ENCODE results near the gene WBP11.

The WBP11 gene

GRCh38 chr12:14846876-14847580, 43.8 kb upstream of the WBP11 start:
- WGBS, 2 donors (ENCODE audit: extremely low coverage in 2 of 2, insufficient read length in 2 of 2, insufficient replicate concordance in 1 of 2): 100% methylated on average over 1 of the region's 4 CpGs

GRCh38 chr12:14846042-14846587, 42.8 kb upstream of the WBP11 start:
- no peak overlapping the region for H3K9ac ChIP-seq (ENCODE audit: low read depth, low read length, poor library complexity)
- no peaks in the 10 kb centered on the region for H3K36me3 ChIP-seq (replicated peaks in 1 of 2; ENCODE audit: control insufficient read depth in 2 of 2, insufficient read depth in 2 of 2, low read length in 2 of 2)
- H2BK15ac ChIP-seq (ENCODE audit: low read length): no peak overlapping the region
- H3K14ac ChIP-seq (ENCODE audit: low read length): no peak overlapping the region
- no peaks in the 10 kb centered on the region for H3K79me1 ChIP-seq (ENCODE audit: low read depth, low read length)
- no peak overlapping the region for H4K8ac ChIP-seq (ENCODE audit: low read depth, low read length)
- H3K27ac ChIP-seq (replicated peaks; ENCODE audit: low read length): no peak overlapping the region
- H3K18ac ChIP-seq (ENCODE audit: low read length): no peak overlapping the region
- H4K91ac ChIP-seq (ENCODE audit: low read depth, low read length, poor library complexity): no peak overlapping the region
- H3K4me3 ChIP-seq (ENCODE audit: low read length in 2 of 2): no peak overlapping the region
- H3K4me2 ChIP-seq (ENCODE audit: insufficient read depth, low read length, poor library complexity, severe bottlenecking): no peak overlapping the region
- no peak for DNase-seq (ENCODE audit: low spot score)
- WGBS, 2 donors (ENCODE audit: extremely low coverage in 2 of 2, insufficient read length in 2 of 2, insufficient replicate concordance in 1 of 2): no CpG with 5 or more reads among the region's 3 CpGs
- no peak overlapping the region for H2BK12ac ChIP-seq (ENCODE audit: low read length)
- no peak overlapping the region for H2AK5ac ChIP-seq (ENCODE audit: low read depth, low read length)
- H2AFZ ChIP-seq (ENCODE audit: low read length): no peak overlapping the region
- H3K4ac ChIP-seq (ENCODE audit: low read length): no peak overlapping the region
- H2BK120ac ChIP-seq (ENCODE audit: low read depth, low read length): no peak overlapping the region
- no peak overlapping the region for H3K23ac ChIP-seq (ENCODE audit: low read depth, low read length, poor library complexity)
- peaks cover 3 to 4% of the 10 kb centered on the region in 2 donors for H3K4me1 ChIP-seq (ENCODE audit: control insufficient read depth in 2 of 2, insufficient read depth in 1 of 2, low read depth in 1 of 2, low read length in 2 of 2)
- no peaks in the 10 kb centered on the region for H3K27me3 ChIP-seq (ENCODE audit: control insufficient read depth in 3 of 3, insufficient read depth in 3 of 3, low read depth in 1 of 3, low read length in 3 of 3)
- no peak overlapping the region for H2BK5ac ChIP-seq (ENCODE audit: low read length)
- H3K9me3 ChIP-seq (replicated peaks in 1 of 2; ENCODE audit: control insufficient read depth in 2 of 2, insufficient read depth in 1 of 2, low read depth in 1 of 2, low read length in 2 of 2): no peaks in the 10 kb centered on the region

More at GRCh38 chr12:14846876-14847580, 43.8 kb upstream of the WBP11 start:
- no peak overlapping the region for H3K27ac ChIP-seq (replicated peaks; ENCODE audit: low read length)
- peaks cover 4 to 5% of the 10 kb centered on the region in 2 donors for H3K4me1 ChIP-seq (ENCODE audit: control insufficient read depth in 2 of 2, insufficient read depth in 1 of 2, low read depth in 1 of 2, low read length in 2 of 2)
- DNase-seq (ENCODE audit: low spot score): no peak
- no peak overlapping the region for H3K4me3 ChIP-seq (ENCODE audit: low read length in 2 of 2)
- no peaks in the 10 kb centered on the region for H3K36me3 ChIP-seq (replicated peaks in 1 of 2; ENCODE audit: control insufficient read depth in 2 of 2, insufficient read depth in 2 of 2, low read length in 2 of 2)
- H3K23ac ChIP-seq (ENCODE audit: low read depth, low read length, poor library complexity): no peak overlapping the region
- no peaks in the 10 kb centered on the region for H3K27me3 ChIP-seq (ENCODE audit: control insufficient read depth in 3 of 3, insufficient read depth in 3 of 3, low read depth in 1 of 3, low read length in 3 of 3)
- no peak overlapping the region for H2BK15ac ChIP-seq (ENCODE audit: low read length)
- no peak overlapping the region for H2AK5ac ChIP-seq (ENCODE audit: low read depth, low read length)
- H3K18ac ChIP-seq (ENCODE audit: low read length): no peak overlapping the region
- H3K9me3 ChIP-seq (replicated peaks in 1 of 2; ENCODE audit: control insufficient read depth in 2 of 2, insufficient read depth in 1 of 2, low read depth in 1 of 2, low read length in 2 of 2): no peaks in the 10 kb centered on the region
- no peak overlapping the region for H4K8ac ChIP-seq (ENCODE audit: low read depth, low read length)
- no peak overlapping the region for H2AFZ ChIP-seq (ENCODE audit: low read length)
- no peak overlapping the region for H2BK5ac ChIP-seq (ENCODE audit: low read length)
- H3K9ac ChIP-seq (ENCODE audit: low read depth, low read length, poor library complexity): no peak overlapping the region
- H4K91ac ChIP-seq (ENCODE audit: low read depth, low read length, poor library complexity): no peak overlapping the region
- no peak overlapping the region for H3K4ac ChIP-seq (ENCODE audit: low read length)
- H2BK120ac ChIP-seq (ENCODE audit: low read depth, low read length): no peak overlapping the region
- H3K14ac ChIP-seq (ENCODE audit: low read length): no peak overlapping the region
- H3K79me1 ChIP-seq (ENCODE audit: low read depth, low read length): no peaks in the 10 kb centered on the region
- H3K4me2 ChIP-seq (ENCODE audit: insufficient read depth, low read length, poor library complexity, severe bottlenecking): no peak overlapping the region
- no peak overlapping the region for H2BK12ac ChIP-seq (ENCODE audit: low read length)

GRCh38 chr12:14845350-14845750, 42.1 kb upstream of the WBP11 start:
- no CpG with 5 or more reads among the region's 3 CpGs for WGBS, 2 donors (ENCODE audit: extremely low coverage in 2 of 2, insufficient read length in 2 of 2, insufficient replicate concordance in 1 of 2)

GRCh38 chr12:14844401-14844800, 41.1 kb upstream of the WBP11 start:
- Histone ChIP-seq H3K79me1 (ENCODE audit: low read depth, low read length) (no peaks in the 10 kb centered on the region), H3K18ac (ENCODE audit: low read length) (no peak overlapping the region), H3K4me1 (ENCODE audit: control insufficient read depth in 2 of 2, insufficient read depth in 1 of 2, low read depth in 1 of 2, low read length in 2 of 2) (peaks cover 0 to 2% of the 10 kb centered on the region in 2 donors), H2AK5ac (ENCODE audit: low read depth, low read length) (no peak overlapping the region), H3K36me3 (replicated peaks in 1 of 2; ENCODE audit: control insufficient read depth in 2 of 2, insufficient read depth in 2 of 2, low read length in 2 of 2) (no peaks in the 10 kb centered on the region), H2BK5ac (ENCODE audit: low read length) (no peak overlapping the region), H3K14ac (ENCODE audit: low read length) (no peak overlapping the region), H3K9me3 (replicated peaks in 1 of 2; ENCODE audit: control insufficient read depth in 2 of 2, insufficient read depth in 1 of 2, low read depth in 1 of 2, low read length in 2 of 2) (peaks cover 0 to 3% of the 10 kb centered on the region in 2 donors), H2BK120ac (ENCODE audit: low read depth, low read length) (no peak overlapping the region), H3K23ac (ENCODE audit: low read depth, low read length, poor library complexity) (no peak overlapping the region), H3K27me3 (ENCODE audit: control insufficient read depth in 3 of 3, insufficient read depth in 3 of 3, low read depth in 1 of 3, low read length in 3 of 3) (no peaks in the 10 kb centered on the region), H3K27ac (replicated peaks; ENCODE audit: low read length) (no peak overlapping the region), H4K8ac (ENCODE audit: low read depth, low read length) (no peak overlapping the region), H2BK15ac (ENCODE audit: low read length) (no peak overlapping the region), H2AFZ (ENCODE audit: low read length) (no peak overlapping the region), H3K4me3 (ENCODE audit: low read length in 2 of 2) (no peak overlapping the region), H2BK12ac (ENCODE audit: low read length) (no peak overlapping the region), H3K4ac (ENCODE audit: low read length) (no peak overlapping the region), H3K4me2 (ENCODE audit: insufficient read depth, low read length, poor library complexity, severe bottlenecking) (no peak overlapping the region), H3K9ac (ENCODE audit: low read depth, low read length, poor library complexity) (no peak overlapping the region), H4K91ac (ENCODE audit: low read depth, low read length, poor library complexity) (no peak overlapping the region)
- DNase-seq (ENCODE audit: low spot score): no peak

More at GRCh38 chr12:14845350-14845750, 42.1 kb upstream of the WBP11 start:
- no peak overlapping the region for H3K18ac ChIP-seq (ENCODE audit: low read length)
- no peaks in the 10 kb centered on the region for H3K9me3 ChIP-seq (replicated peaks in 1 of 2; ENCODE audit: control insufficient read depth in 2 of 2, insufficient read depth in 1 of 2, low read depth in 1 of 2, low read length in 2 of 2)
- H2AFZ ChIP-seq (ENCODE audit: low read length): no peak overlapping the region
- H3K23ac ChIP-seq (ENCODE audit: low read depth, low read length, poor library complexity): no peak overlapping the region
- no peak overlapping the region for H2BK12ac ChIP-seq (ENCODE audit: low read length)
- peaks cover 0 to 2% of the 10 kb centered on the region in 2 donors for H3K4me1 ChIP-seq (ENCODE audit: control insufficient read depth in 2 of 2, insufficient read depth in 1 of 2, low read depth in 1 of 2, low read length in 2 of 2)
- DNase-seq (ENCODE audit: low spot score): peak; percentile 45
- H3K27ac ChIP-seq (replicated peaks; ENCODE audit: low read length): no peak overlapping the region
- H2BK15ac ChIP-seq (ENCODE audit: low read length): no peak overlapping the region
- no peak overlapping the region for H3K4ac ChIP-seq (ENCODE audit: low read length)
- no peak overlapping the region for H3K9ac ChIP-seq (ENCODE audit: low read depth, low read length, poor library complexity)
- no peak overlapping the region for H3K4me2 ChIP-seq (ENCODE audit: insufficient read depth, low read length, poor library complexity, severe bottlenecking)
- H3K27me3 ChIP-seq (ENCODE audit: control insufficient read depth in 3 of 3, insufficient read depth in 3 of 3, low read depth in 1 of 3, low read length in 3 of 3): no peaks in the 10 kb centered on the region
- no peak overlapping the region for H2BK5ac ChIP-seq (ENCODE audit: low read length)
- H4K91ac ChIP-seq (ENCODE audit: low read depth, low read length, poor library complexity): no peak overlapping the region
- no peaks in the 10 kb centered on the region for H3K36me3 ChIP-seq (replicated peaks in 1 of 2; ENCODE audit: control insufficient read depth in 2 of 2, insufficient read depth in 2 of 2, low read length in 2 of 2)
- no peaks in the 10 kb centered on the region for H3K79me1 ChIP-seq (ENCODE audit: low read depth, low read length)
- H3K4me3 ChIP-seq (ENCODE audit: low read length in 2 of 2): no peak overlapping the region
- no peak overlapping the region for H4K8ac ChIP-seq (ENCODE audit: low read depth, low read length)
- H2AK5ac ChIP-seq (ENCODE audit: low read depth, low read length): no peak overlapping the region
- no peak overlapping the region for H3K14ac ChIP-seq (ENCODE audit: low read length)
- H2BK120ac ChIP-seq (ENCODE audit: low read depth, low read length): no peak overlapping the region
